ENCODE data around the gene VSTM4. TPM values are rescaled to one million over a fixed set of nuclear protein-coding genes. Genes with fewer than 3 reads are reported as not detected.

Gene VSTM4
- total RNA-seq, 1 donor from 2014 or later: 22.4 TPM

DNA sequence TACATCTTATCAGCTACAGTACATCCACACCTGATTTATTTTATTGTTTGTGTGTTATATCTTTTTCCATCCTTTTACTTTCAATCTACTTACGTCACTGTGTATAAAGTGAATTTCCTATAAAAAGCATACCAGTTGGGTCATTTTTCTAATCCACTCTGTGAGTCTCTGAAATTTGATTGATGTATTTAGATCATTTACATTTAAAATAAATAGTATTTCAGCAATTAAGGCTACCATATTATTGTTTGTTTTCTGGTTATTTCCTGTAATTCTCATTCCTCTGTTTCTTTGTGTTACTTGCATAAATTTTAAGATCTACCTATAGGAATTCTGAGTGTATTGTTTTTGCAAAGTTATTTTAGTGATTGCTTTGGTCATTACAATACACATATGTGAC lies 53.7 kb downstream of the VSTM4 start:
- no peak for DNase-seq
- intact Hi-C loops (cut with DNase I): no loop called here
- ATAC-seq (ENCODE audit: poor library complexity): no peak

DNA sequence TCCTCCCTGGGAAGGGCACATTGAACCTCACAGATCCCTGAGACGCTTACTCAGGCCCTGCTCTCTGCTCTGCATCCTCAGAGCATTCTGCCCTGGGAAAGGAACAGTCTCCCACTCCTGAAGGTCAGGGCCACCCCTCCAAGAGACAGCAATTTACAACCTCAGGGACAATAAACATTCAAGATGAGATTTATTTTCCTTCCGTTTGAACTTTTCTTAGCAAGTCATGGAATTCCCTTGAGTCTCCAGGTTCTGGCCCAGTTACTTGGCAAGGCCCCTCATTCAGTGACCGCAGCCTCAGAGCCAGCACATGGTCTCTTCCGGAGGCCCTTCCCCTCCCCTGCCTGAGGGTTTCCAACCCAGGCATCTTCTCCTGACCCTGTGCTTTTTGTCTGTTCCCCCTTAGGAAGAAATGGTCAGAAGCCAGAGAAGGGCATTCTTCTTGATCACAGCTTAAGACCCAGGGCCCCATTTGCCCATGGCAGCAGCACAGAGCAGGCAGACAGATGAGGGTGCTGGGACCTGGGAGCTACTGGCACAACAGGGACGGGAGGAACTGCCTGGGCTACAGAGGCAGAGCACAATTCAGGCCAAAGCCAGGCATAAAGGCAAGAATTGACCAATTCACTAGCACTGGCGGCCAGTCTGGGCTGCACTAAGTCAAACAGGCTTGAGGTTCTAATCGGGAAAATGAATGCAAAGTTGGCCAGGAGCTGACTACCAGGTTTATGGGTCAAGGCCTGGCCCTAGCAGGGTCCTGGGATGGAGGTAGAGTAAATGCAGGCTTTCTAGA lies 56.7 kb downstream of the VSTM4 start:
- DNase-seq (no peak), ATAC-seq (ENCODE audit: poor library complexity) (peak; percentile 64)
- intact Hi-C loops (cut with DNase I): no loop called here

DNA sequence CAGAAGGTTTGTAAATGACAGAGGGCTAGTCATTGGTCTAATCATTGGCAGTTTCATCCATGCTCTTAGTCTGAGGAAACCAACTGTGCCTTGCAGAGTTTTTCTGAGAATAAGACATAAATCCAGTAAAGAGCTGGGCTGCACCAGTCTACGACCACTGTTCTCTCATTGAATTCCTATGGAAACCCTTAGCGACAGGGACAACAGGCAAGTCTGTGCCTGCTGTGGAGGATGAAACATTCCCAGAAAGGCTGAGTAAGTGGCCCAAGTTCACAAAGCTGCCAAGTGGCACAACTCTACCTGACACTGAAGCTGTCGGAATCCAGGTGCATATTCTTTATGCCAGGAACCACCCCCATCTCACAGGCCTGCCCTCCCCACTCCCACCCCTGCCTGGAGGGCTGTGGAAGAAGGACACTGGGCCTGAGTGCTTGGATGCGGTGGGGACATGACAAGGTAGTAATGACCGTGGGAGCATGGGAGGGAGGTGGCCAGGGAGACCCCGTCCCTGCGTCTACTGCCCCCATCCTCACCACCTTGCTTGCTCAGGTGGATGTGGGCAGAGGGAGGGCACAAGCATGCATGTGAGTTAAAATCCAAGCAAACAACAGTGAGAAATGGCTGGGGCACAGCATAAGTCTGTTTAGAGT lies 58.0 kb downstream of the VSTM4 start:
- intact Hi-C loops (cut with DNase I): no loop called here
- no peak for DNase-seq
- no peak for ATAC-seq (ENCODE audit: poor library complexity)

DNA sequence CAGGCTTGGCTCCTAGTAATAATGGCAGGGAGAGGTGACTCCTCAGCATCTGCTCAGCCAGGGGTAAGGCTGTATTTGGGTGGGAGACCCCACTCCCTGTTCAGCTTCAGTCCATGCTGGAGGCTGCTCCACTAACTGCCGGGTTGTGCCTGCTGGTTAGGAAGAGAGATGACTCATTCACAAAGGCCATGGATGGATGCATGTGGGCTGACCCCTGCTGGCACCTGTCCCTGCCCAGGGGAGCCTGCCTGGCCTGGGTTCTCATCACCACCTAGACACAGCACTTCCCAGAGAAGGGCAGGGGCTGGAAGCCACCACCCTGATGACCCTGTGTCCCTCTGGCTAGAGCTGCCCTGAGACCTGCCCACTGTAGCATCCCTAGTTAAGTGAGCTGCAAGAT lies 59.0 kb downstream of the VSTM4 start:
- intact Hi-C loops (cut with DNase I): no loop called here
- DNase-seq: no peak
- ATAC-seq (ENCODE audit: poor library complexity): no peak

DNA sequence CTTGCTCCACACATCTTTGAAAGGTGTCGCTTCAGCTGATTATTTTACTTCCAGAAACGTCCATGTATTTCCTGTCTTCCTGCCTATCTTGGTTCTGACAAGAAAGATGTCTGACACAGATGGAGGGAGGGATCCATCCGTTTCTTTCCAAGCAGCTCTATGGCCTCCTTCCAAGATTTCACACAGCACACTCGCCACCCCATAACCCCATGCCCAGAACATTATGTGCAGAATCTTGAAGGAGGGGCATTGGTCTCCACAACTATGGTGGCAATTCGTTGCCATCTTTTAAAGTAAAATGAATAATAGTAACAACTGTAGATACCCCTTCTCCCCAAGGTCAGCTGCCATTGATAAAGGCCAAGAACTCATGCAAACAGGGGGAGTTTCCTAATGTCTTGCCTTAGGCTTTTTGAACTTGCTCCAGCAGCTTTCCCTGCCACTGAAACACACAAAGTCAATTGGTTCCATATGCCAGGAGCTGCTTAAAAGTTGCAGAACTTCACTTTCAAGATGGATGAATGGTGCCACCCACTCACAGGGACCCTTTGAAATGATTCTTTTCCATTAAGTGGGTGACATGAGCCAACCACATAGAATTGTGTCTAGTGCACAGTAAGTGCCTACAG lies 60.0 kb downstream of the VSTM4 start:
- no peak for ATAC-seq (ENCODE audit: poor library complexity)
- intact Hi-C loops (cut with DNase I): loop anchor here (2.0 kb wide), 1 partner anchor 51 kb away; no protein-coding TSS in a partner anchor
- DNase-seq: no peak

GRCh38 chr10:49054753-49055152 lies 60.6 kb downstream of the VSTM4 start:
- no peak for ATAC-seq (ENCODE audit: poor library complexity)
- intact Hi-C loops (cut with DNase I): loop anchor here (2.0 kb wide), 1 partner anchor 52 kb away; no protein-coding TSS in a partner anchor
- no peak for DNase-seq

GRCh38 chr10:49053998-49054692 lies 61.2 kb downstream of the VSTM4 start:
- intact Hi-C loops (cut with DNase I): loop anchor here (2.0 kb wide), 1 partner anchor 53 kb away; no protein-coding TSS in a partner anchor
- ATAC-seq (ENCODE audit: poor library complexity) (peak; percentile 65), DNase-seq (no peak)

- intact Hi-C loops (cut with DNase I): no loop called here
- ATAC-seq (ENCODE audit: poor library complexity): peak; percentile 76
- peak; percentile 65 for DNase-seq
Observed at GRCh38 chr10:49053053-49053997, 62.0 kb downstream of the VSTM4 start.

DNA sequence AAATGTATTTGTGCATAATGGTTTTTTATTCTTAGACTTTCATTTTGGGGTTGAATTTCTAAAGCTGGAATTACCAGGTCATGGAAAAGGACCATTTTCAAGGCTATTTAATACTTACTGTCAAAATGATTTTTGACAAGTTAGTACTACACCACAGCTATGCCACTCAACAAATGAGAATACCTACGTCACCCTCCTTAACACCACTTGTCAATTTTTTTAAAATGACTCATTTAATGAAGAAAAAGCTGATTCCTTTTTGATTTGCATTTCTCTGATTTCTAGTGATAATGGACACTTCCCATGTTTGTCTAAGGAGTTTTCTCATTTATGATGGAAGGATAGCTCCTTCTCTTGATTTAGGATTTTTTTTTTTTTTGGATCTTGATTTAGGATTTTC lies 63.3 kb downstream of the VSTM4 start:
- DNase-seq: no peak
- ATAC-seq (ENCODE audit: poor library complexity): no peak

DNA sequence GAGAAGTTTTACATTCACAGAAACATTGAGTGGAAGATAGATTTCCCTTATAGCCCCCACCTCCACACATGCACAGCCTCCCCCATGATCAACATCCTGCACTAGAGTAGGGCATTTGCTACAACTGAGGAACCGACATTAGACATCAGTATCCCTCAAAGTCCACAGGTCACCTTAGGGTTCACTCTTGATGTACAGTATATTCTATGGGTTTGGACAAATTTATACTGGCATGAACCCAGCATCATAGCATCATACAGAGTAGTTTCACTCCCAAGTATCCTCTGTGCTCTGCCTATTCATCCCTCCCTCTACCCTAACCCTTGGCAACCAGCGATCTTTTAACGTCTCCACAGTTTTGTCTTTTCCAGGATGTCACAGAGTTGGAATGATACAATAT lies 64.4 kb downstream of the VSTM4 start:
- ATAC-seq (ENCODE audit: poor library complexity): no peak
- intact Hi-C loops (cut with DNase I): no loop called here
- DNase-seq: no peak

More for the DNA sequence above, 63.3 kb downstream of the VSTM4 start:
- intact Hi-C loops (cut with DNase I): no loop called here

GRCh38 chr10:49050366-49050765 lies 65.0 kb downstream of the VSTM4 start:
- ATAC-seq (ENCODE audit: poor library complexity): no peak
- no peak for DNase-seq
- intact Hi-C loops (cut with DNase I): no loop called here

DNA sequence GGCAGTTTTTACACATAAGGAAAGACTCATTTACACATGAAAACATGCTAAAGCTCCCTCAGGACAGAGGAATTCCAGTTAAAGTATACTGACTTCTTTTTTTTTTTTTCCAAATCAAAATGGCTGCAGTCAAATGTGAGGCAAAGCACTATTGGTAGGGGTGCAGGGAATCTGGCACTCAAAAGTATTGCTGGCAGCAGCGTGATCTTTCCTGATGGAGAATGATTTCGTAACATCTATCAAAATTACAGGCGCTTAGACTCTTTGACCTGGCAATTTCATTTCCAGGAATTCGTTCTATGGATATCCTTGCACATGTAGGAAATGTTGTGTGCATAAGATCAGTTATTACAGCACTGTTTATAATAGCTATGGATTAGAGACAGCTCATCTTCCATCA lies 65.7 kb downstream of the VSTM4 start:
- ATAC-seq (ENCODE audit: poor library complexity): no peak
- no peak for DNase-seq
- intact Hi-C loops (cut with DNase I): no loop called here

DNA sequence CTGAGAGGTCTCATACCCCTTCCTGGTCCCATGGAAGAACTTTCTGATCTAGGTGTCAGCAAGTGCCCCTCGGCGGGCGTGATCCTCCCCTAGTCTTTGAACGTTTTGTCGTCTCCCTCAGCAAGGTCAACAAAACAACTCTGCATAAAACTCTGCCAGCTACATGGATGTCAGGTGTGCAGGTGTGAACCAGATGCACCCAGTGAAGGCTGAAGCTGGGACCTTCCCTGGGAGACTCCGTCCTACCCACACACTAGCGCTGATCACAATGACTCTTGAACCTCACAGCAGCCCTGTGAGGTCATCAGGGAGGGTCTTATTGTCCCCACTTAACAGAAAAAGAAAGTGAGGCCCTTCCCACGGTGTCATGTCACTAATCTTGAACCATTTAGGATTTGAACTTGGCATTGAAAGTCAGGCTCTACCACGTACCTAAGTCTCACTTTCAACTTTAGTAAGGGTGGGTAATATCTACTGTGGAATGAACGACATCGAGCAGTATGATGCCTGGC lies 68.1 kb downstream of the VSTM4 start:
- intact Hi-C loops (cut with DNase I): no loop called here
- no peak for DNase-seq
- ATAC-seq (ENCODE audit: poor library complexity): no peak

- no peak for ATAC-seq (ENCODE audit: poor library complexity)
- intact Hi-C loops (cut with DNase I): no loop called here
- no peak for DNase-seq
Observed at GRCh38 chr10:49044293-49045193, 70.8 kb downstream of the VSTM4 start.

- DNase-seq (no peak), ATAC-seq (ENCODE audit: poor library complexity) (no peak)
- intact Hi-C loops (cut with DNase I): no loop called here
Observed at GRCh38 chr10:49040601-49041000, 74.7 kb downstream of the VSTM4 start.

DNA sequence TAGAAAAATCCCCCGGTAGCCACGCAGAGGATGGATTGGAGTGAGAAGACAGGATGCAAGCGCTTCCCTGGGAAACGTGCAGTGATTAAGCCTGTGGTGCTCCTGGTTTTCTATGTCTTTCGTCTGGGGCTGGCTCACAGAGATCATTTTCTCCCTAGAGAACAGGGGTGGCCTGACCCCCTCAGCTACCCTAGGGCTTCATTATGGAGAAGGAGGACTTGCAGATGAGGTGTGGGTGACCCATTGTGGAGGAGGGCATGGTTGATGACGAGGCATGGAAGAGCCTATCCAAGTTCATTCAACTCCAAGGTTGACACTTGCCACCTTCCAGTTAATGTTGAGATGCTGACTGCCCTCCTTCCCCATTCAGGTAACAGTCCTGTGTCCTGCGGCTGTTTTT lies 75.9 kb downstream of the VSTM4 start:
- intact Hi-C loops (cut with DNase I): no loop called here
- DNase-seq: no peak
- ATAC-seq (ENCODE audit: poor library complexity): no peak

- intact Hi-C loops (cut with DNase I): no loop called here
- ATAC-seq (ENCODE audit: poor library complexity): no peak
Observed at GRCh38 chr10:49038711-49039110, 76.6 kb downstream of the VSTM4 start.

More at GRCh38 chr10:49038711-49039110, 76.6 kb downstream of the VSTM4 start:
- no peak for DNase-seq
